ENCODE results near the gene BANK1. TPM values are rescaled to one million over a fixed set of nuclear protein-coding genes. Genes with fewer than 3 reads are reported as not detected.

Gene BANK1
- total RNA-seq, 4 donors from 2014 or later, result 0.27 to 1.2 (median 0.51) TPM

GRCh38 chr4:101843054-101843453 lies 52.5 kb downstream of the BANK1 start:
- intact Hi-C loops (cut with DNase I), result no loop called here
- Histone ChIP-seq H3K36me3 (no peaks in the 10 kb centered on the region), H3K27ac (no peak overlapping the region), H3K9me3 (no peaks in the 10 kb centered on the region), H3K4me3 (no peak overlapping the region), H3K4me1 (no peaks in the 10 kb centered on the region), H3K27me3 (no peaks in the 10 kb centered on the region)
- WGBS, 2 donors, result 70 to 77% methylated on average over 1 of the region's 1 CpG
- TF ChIP-seq POLR2A (IDR thresholded peaks at IDR 0.05) (no peak), CTCF (IDR thresholded peaks at IDR 0.05) (no peak)
- no peak for DNase-seq

- Histone ChIP-seq H3K27ac (no peak overlapping the region), H3K27me3 (no peaks in the 10 kb centered on the region), H3K9me3 (no peaks in the 10 kb centered on the region), H3K4me1 (no peaks in the 10 kb centered on the region), H3K4me3 (no peak overlapping the region), H3K36me3 (no peaks in the 10 kb centered on the region)
- no peak for TF ChIP-seq POLR2A (IDR thresholded peaks at IDR 0.05)
- TF ChIP-seq CTCF (IDR thresholded peaks at IDR 0.05), result no peak
- WGBS, 2 donors, result 76% methylated on average over 2 of the region's 2 CpGs
- DNase-seq, result no peak
- intact Hi-C loops (cut with DNase I), result no loop called here
Observed at GRCh38 chr4:101846550-101846949, 56.0 kb downstream of the BANK1 start.

- H3K27ac ChIP-seq, result no peak overlapping the region
- H3K4me1 ChIP-seq, result no peaks in the 10 kb centered on the region
- no peaks in the 10 kb centered on the region for H3K36me3 ChIP-seq
- TF ChIP-seq CTCF (IDR thresholded peaks at IDR 0.05), result no peak
- no peak for TF ChIP-seq POLR2A (IDR thresholded peaks at IDR 0.05)
- 38 to 94% methylated on average over 2 of the region's 2 CpGs for WGBS, 2 donors
- DNase-seq, result no peak
- no peaks in the 10 kb centered on the region for H3K27me3 ChIP-seq
- no peak overlapping the region for H3K4me3 ChIP-seq
- intact Hi-C loops (cut with DNase I), result no loop called here
- no peaks in the 10 kb centered on the region for H3K9me3 ChIP-seq
Observed at GRCh38 chr4:101850698-101851097, 60.2 kb downstream of the BANK1 start.

- no peaks in the 10 kb centered on the region for H3K36me3 ChIP-seq
- no peaks in the 10 kb centered on the region for H3K4me1 ChIP-seq
- 28 to 46% methylated on average over 3 of the region's 3 CpGs for WGBS, 2 donors
- H3K27me3 ChIP-seq, result no peaks in the 10 kb centered on the region
- intact Hi-C loops (cut with DNase I), result no loop called here
- no peak for TF ChIP-seq POLR2A (IDR thresholded peaks at IDR 0.05)
- TF ChIP-seq CTCF (IDR thresholded peaks at IDR 0.05), result no peak
- no peak for DNase-seq
- no peak overlapping the region for H3K27ac ChIP-seq
- no peaks in the 10 kb centered on the region for H3K9me3 ChIP-seq
- no peak overlapping the region for H3K4me3 ChIP-seq
Observed at GRCh38 chr4:101851672-101852071, 61.1 kb downstream of the BANK1 start.

GRCh38 chr4:101853028-101853427 lies 62.5 kb downstream of the BANK1 start:
- Histone ChIP-seq H3K9me3 (no peaks in the 10 kb centered on the region), H3K4me3 (no peak overlapping the region), H3K27me3 (no peaks in the 10 kb centered on the region), H3K4me1 (no peaks in the 10 kb centered on the region), H3K27ac (no peak overlapping the region), H3K36me3 (no peaks in the 10 kb centered on the region)
- WGBS, 2 donors, result 71 to 78% methylated on average over 1 of the region's 1 CpG
- intact Hi-C loops (cut with DNase I), result no loop called here
- no peak for DNase-seq
- TF ChIP-seq CTCF (IDR thresholded peaks at IDR 0.05) (no peak), POLR2A (IDR thresholded peaks at IDR 0.05) (no peak)
